SK-N-SH treated with all-trans-retinoic acid at 6 μM for 48 hours (cell line): Measurements from ENCODE around the gene CFAP100.

Experiments
- ATAC-seq: fragments of 200-7000 bp; cut with Tn5 transposase; 3 replicates; pipeline ENCODE4 v1.9.1; 2020; ENCODE audit warnings: mild to moderate bottlenecking, moderate library complexity
- ARNTL ChIP-seq: fragments of 450-650 bp; formaldehyde crosslinking; IDR thresholded peaks from 2 replicates; pipeline ENCODE4 v1.5.0; 2020; ENCODE audit warnings: low read depth, mild to moderate bottlenecking, moderate library complexity, borderline replicate concordance
- BACH2 ChIP-seq: fragments of 250-450 bp; sonication (Bioruptor Pico); IDR thresholded peaks from 2 replicates; pipeline ENCODE4 v1.9.0; 2021; ENCODE audit warnings: mild to moderate bottlenecking, borderline replicate concordance
- CREB5 ChIP-seq: fragments of 250-450 bp; sonication (Bioruptor Pico); IDR thresholded peaks from 2 replicates; pipeline ENCODE4 v1.5.1; 2020; ENCODE audit warnings: low read depth, mild to moderate bottlenecking, moderate library complexity
- CSDC2 ChIP-seq: fragments of 250-450 bp; sonication (Bioruptor Pico); IDR thresholded peaks from 2 replicates; pipeline ENCODE4 v1.5.0; 2020; ENCODE audit warnings: mild to moderate bottlenecking, moderate library complexity
- ESRRG ChIP-seq: fragments of 250-450 bp; sonication (Bioruptor Pico); IDR thresholded peaks from 2 replicates; pipeline ENCODE4 v1.6.1; 2021; ENCODE audit warnings: mild to moderate bottlenecking
- ISL1 ChIP-seq: fragments of 250-450 bp; sonication (Bioruptor Pico); IDR thresholded peaks from 2 replicates; pipeline ENCODE4 v2.1.2; 2022; ENCODE audit warnings: mild to moderate bottlenecking, moderate library complexity
- PATZ1 ChIP-seq: fragments of 250-450 bp; sonication (Bioruptor Pico); IDR thresholded peaks from 2 replicates; pipeline ENCODE4 v1.8.0; 2020; ENCODE audit warnings: mild to moderate bottlenecking, moderate library complexity, borderline replicate concordance
- POU6F1 ChIP-seq: fragments of 250-450 bp; sonication (Bioruptor Pico); IDR thresholded peaks from 2 replicates; pipeline ENCODE4 v1.8.0; 2021; ENCODE audit warnings: low read depth, mild to moderate bottlenecking, moderate library complexity, borderline replicate concordance
- PPARA ChIP-seq: fragments of 250-450 bp; sonication (Bioruptor Pico); IDR thresholded peaks from 2 replicates; pipeline ENCODE4 v1.5.0; 2020; ENCODE audit warnings: mild to moderate bottlenecking, borderline replicate concordance
- RARB ChIP-seq: fragments of 250-450 bp; sonication (Bioruptor Pico); IDR thresholded peaks from 2 replicates; pipeline ENCODE4 v1.8.0; 2021; ENCODE audit warnings: mild to moderate bottlenecking, moderate library complexity
- TCF4 ChIP-seq: fragments of 250-450 bp; sonication (Bioruptor Pico); IDR thresholded peaks from 2 replicates; pipeline ENCODE4 v1.8.0; 2021; ENCODE audit warnings: mild to moderate bottlenecking, moderate library complexity, borderline replicate concordance
- TOX ChIP-seq: fragments of 250-450 bp; sonication (Bioruptor Pico); IDR thresholded peaks from 2 replicates; pipeline ENCODE4 v1.8.0; 2021; ENCODE audit warnings: mild to moderate bottlenecking, moderate library complexity, borderline replicate concordance
- TSHZ2 ChIP-seq: fragments of 250-450 bp; sonication (Bioruptor Pico); IDR thresholded peaks from 2 replicates; pipeline ENCODE4 v1.5.0; 2020; ENCODE audit warnings: mild to moderate bottlenecking, moderate library complexity
- ZC3H10 ChIP-seq: fragments of 250-450 bp; sonication (Bioruptor Pico); IDR thresholded peaks from 2 replicates; pipeline ENCODE4 v1.5.1; 2021; ENCODE audit warnings: mild to moderate bottlenecking, moderate library complexity
- ZFP3 ChIP-seq: fragments of 250-450 bp; sonication (Bioruptor Pico); IDR thresholded peaks from 2 replicates; pipeline ENCODE4 v1.5.0; 2020; ENCODE audit warnings: mild to moderate bottlenecking, moderate library complexity
- ZFP30 ChIP-seq: fragments of 450-650 bp; formaldehyde crosslinking; IDR thresholded peaks from 2 replicates; pipeline ENCODE4 v1.5.0; 2022; ENCODE audit warnings: mild to moderate bottlenecking, moderate library complexity
- ZNF565 ChIP-seq: fragments of 450-650 bp; formaldehyde crosslinking; conservative IDR thresholded peaks from 2 replicates; pipeline ENCODE4 v1.5.0; 2020; ENCODE audit warnings: low read depth, mild to moderate bottlenecking, moderate library complexity
- ZNF70 ChIP-seq: fragments of 450-650 bp; formaldehyde crosslinking; IDR thresholded peaks from 2 replicates; pipeline ENCODE4 v1.5.0; 2020; ENCODE audit warnings: mild to moderate bottlenecking, moderate library complexity
- ZNF8 ChIP-seq: fragments of 450-650 bp; formaldehyde crosslinking; IDR thresholded peaks from 2 replicates; pipeline ENCODE4 v1.5.0; 2020; ENCODE audit warnings: mild to moderate bottlenecking, moderate library complexity
- TF ChIP-seq, protein P1 (sequence below): fragments of 250-450 bp; sonication (Bioruptor Pico); IDR thresholded peaks from 2 replicates; pipeline ENCODE4 v1.5.1; 2021; ENCODE audit warnings: mild to moderate bottlenecking, moderate library complexity

Gene CFAP100

GRCh38 chr3:126456211-126456610, 61.5 kb downstream of the CFAP100 start:
- TF ChIP-seq ZNF70 (CRISPR knock-in tag) (no peak), CSDC2 (CRISPR knock-in tag) (no peak), ZC3H10 (no peak), PATZ1 (no peak), ESRRG (CRISPR knock-in tag) (no peak), TSHZ2 (CRISPR knock-in tag) (no peak), ARNTL (no peak), ZNF565 (no peak), ZNF8 (CRISPR knock-in tag) (no peak), CREB5 (CRISPR knock-in tag) (no peak), PPARA (CRISPR knock-in tag) (no peak), ZFP3 (CRISPR knock-in tag) (no peak), BACH2 (CRISPR knock-in tag) (no peak)
- ATAC-seq, result no peak

GRCh38 chr3:126456766-126457388, 62.2 kb downstream of the CFAP100 start:
- no peak for TF ChIP-seq POU6F1 (CRISPR knock-in tag)
- TF ChIP-seq TOX, result no peak
- TF ChIP-seq ISL1 (CRISPR knock-in tag), result no peak
- no peak for TF ChIP-seq PATZ1
- TF ChIP-seq CSDC2 (CRISPR knock-in tag), result no peak
- no peak for TF ChIP-seq PPARA (CRISPR knock-in tag)
- no peak for TF ChIP-seq ZFP30 (CRISPR knock-in tag)
- no peak for TF ChIP-seq ESRRG (CRISPR knock-in tag)
- no peak for TF ChIP-seq BACH2 (CRISPR knock-in tag)
- TF ChIP-seq RARB (CRISPR knock-in tag), result no peak
- no peak for TF ChIP-seq ZFP3 (CRISPR knock-in tag)
- no peak for TF ChIP-seq TCF4 (CRISPR knock-in tag)
- no peak; the same call in 2 of the 3 replicates for ATAC-seq

DNA sequence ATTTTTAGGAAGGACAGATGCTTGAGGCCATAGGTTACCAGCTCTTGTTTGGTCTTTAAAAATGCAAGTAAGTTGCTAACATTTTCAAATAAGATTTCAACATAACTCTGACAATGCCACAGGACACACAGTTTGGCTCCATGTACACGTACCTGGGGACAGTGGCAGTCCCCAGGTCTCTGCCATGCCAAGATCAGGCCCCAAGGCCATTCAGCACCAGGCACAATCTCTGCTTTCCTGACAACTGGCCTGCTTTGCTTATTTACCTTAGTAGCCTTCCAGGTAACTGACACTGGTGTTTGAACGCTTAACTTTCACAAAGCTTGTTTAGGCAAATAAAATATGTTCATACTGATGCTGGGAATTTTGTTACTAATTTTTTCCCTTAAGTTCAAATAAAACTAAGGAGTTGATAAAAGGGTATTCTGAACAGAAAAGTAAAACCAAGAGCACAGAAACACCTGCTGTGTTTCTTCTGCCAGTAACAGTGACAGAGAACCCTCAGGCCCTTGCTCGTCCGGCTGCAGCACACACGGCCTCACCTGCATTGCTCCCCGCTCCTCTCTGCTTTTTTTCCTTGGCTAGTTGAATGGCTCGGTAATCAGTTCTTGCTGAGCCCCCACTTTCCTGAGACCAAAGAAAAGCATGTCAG, 64.5 kb downstream of the CFAP100 start:
- no peak for ATAC-seq
- TF ChIP-seq CREB5 (CRISPR knock-in tag), result no peak
- no peak for TF ChIP-seq RARB (CRISPR knock-in tag)
- no peak for TF ChIP-seq ESRRG (CRISPR knock-in tag)
- TF ChIP-seq ZFP3 (CRISPR knock-in tag), result no peak
- TF ChIP-seq, protein P1, sequence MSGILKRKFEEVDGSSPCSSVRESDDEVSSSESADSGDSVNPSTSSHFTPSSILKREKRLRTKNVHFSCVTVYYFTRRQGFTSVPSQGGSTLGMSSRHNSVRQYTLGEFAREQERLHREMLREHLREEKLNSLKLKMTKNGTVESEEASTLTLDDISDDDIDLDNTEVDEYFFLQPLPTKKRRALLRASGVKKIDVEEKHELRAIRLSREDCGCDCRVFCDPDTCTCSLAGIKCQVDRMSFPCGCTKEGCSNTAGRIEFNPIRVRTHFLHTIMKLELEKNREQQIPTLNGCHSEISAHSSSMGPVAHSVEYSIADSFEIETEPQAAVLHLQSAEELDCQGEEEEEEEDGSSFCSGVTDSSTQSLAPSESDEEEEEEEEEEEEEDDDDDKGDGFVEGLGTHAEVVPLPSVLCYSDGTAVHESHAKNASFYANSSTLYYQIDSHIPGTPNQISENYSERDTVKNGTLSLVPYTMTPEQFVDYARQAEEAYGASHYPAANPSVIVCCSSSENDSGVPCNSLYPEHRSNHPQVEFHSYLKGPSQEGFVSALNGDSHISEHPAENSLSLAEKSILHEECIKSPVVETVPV (CRISPR knock-in tag), result no peak
- TF ChIP-seq TCF4 (CRISPR knock-in tag), result no peak
- TF ChIP-seq ZNF70 (CRISPR knock-in tag), result no peak
